Measurements from ENCODE around the gene SOX15. TPM values are rescaled to one million over a fixed set of nuclear protein-coding genes. Genes with fewer than 3 reads are reported as not detected.

SOX15 gene
- total and polyA plus RNA-seq, 12 donors: 0.29 to 2.4 (median 0.94) TPM; not detected in 2

DNA sequence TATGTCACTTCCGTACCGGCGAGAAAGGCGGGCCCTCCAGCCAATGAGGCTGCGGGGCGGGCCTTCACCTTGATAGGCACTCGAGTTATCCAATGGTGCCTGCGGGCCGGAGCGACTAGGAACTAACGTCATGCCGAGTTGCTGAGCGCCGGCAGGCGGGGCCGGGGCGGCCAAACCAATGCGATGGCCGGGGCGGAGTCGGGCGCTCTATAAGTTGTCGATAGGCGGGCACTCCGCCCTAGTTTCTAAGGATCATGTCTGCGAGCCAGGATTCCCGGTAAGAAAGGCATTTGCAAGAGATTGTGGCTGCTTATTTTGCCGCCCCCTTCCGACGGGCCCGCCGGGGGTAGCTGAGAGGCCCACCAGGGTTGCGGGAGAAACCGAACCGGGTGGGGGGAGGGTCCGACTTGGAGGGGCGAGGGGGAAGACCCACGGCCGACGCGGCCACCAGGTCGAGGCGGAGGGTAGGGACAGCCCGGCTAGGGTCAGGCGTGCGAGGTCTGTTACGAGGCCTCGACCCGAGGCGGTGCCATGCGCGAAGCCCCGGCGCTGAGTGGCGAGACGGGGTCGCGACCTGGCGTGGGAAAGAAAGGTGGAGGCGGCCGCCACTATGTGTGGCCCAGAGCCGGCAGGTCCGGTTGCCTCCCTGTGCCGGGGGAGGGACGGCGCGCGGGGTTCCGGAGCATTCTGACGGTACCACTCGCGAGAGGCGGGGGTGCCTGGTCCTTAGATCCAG is 17.1 kb downstream of the SOX15 start:
- WGBS, 4 donors: 0 to 1% (median 1%) methylated on average over 20 to 73 of the region's 73 CpGs
- TF ChIP-seq POLR2A (IDR thresholded peaks at IDR 0.05): peak; percentile 99
- TF ChIP-seq, protein P1, sequence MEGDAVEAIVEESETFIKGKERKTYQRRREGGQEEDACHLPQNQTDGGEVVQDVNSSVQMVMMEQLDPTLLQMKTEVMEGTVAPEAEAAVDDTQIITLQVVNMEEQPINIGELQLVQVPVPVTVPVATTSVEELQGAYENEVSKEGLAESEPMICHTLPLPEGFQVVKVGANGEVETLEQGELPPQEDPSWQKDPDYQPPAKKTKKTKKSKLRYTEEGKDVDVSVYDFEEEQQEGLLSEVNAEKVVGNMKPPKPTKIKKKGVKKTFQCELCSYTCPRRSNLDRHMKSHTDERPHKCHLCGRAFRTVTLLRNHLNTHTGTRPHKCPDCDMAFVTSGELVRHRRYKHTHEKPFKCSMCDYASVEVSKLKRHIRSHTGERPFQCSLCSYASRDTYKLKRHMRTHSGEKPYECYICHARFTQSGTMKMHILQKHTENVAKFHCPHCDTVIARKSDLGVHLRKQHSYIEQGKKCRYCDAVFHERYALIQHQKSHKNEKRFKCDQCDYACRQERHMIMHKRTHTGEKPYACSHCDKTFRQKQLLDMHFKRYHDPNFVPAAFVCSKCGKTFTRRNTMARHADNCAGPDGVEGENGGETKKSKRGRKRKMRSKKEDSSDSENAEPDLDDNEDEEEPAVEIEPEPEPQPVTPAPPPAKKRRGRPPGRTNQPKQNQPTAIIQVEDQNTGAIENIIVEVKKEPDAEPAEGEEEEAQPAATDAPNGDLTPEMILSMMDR (IDR thresholded peaks at IDR 0.05): peak in 2 of 6 experiments; percentile 7 to 29
- peaks cover 20 to 44% of the 10 kb centered on the region in 2 donors for H3K4me1 ChIP-seq (replicated peaks in 1 of 2)

DNA sequence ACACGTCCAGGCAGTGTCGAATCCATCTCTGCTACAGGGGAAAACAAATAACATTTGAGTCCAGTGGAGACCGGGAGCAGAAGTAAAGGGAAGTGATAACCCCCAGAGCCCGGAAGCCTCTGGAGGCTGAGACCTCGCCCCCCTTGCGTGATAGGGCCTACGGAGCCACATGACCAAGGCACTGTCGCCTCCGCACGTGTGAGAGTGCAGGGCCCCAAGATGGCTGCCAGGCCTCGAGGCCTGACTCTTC is 17.6 kb downstream of the SOX15 start:
- Histone ChIP-seq H3K4me1 (replicated peaks in 1 of 2) (peaks cover 20 to 39% of the 10 kb centered on the region in 2 donors), H3K27me3 (no peaks in the 10 kb centered on the region), H3K27ac (peak overlapping the region; percentile 76 to 91 (median 86)), H3K36me3 (replicated peaks in 1 of 2) (peaks cover 0 to 62% of the 10 kb centered on the region in 2 donors), H3K4me3 (peak overlapping the region in 1 of 4 donors; percentile 46), H3K9me3 (replicated peaks in 1 of 3) (no peaks in the 10 kb centered on the region)
- WGBS, 4 donors: 0 to 1% (median 0%) methylated on average over 7 to 11 of the region's 11 CpGs
- TF ChIP-seq, protein P1 (IDR thresholded peaks at IDR 0.05): no peak
- no peak for TF ChIP-seq POLR2A (IDR thresholded peaks at IDR 0.05)
- no peak for DNase-seq
- intact Hi-C loops (cut with DNase I): no loop called here

More for the DNA sequence above, 17.1 kb downstream of the SOX15 start:
- Histone ChIP-seq H3K27ac (peak overlapping the region; percentile 90 to 100 (median 99)), H3K4me3 (peak overlapping the region; percentile 90 to 98 (median 94)), H3K27me3 (no peaks in the 10 kb centered on the region), H3K9me3 (replicated peaks in 1 of 3) (no peaks in the 10 kb centered on the region), H3K36me3 (replicated peaks in 1 of 2) (peaks cover 0 to 62% of the 10 kb centered on the region in 2 donors)
- peak; percentile 99 to 100 (median 100) for DNase-seq
- intact Hi-C loops (cut with DNase I): no loop called here

DNA sequence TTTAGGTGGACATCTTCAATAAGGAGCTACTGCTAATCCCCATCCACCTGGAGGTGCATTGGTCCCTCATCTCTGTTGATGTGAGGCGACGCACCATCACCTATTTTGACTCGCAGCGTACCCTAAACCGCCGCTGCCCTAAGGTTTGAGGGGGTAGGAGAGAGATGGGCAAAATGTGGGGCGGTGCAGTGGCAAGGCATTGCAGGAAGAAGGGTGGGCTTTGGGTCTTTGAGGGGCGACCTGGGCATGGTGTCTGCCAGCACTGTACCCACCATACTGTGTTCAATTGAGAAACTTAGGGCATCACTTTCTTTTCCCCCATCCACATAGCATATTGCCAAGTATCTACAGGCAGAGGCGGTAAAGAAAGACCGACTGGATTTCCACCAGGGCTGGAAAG is 19.5 kb downstream of the SOX15 start:
- TF ChIP-seq POLR2A (IDR thresholded peaks at IDR 0.05): no peak

DNA sequence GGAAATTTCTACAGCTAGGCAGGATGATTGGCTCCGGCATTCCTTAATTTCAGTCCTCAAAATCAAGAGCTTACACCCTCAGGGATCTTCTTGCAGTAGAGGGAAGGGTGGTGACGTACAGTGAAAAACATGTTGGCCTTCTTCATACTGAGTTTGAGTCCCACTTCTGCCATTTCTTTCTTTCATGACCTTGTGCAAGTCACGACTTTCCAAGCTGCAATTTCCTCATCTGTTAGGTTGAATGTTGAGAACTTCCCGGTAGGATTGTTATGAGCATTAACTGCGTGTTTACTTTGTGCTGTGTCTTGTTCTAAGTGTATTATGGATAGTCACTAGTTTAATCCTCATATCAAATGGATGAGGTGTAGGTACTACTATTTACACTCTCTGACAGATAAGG is 20.3 kb downstream of the SOX15 start:
- peaks cover 7 to 12% of the 10 kb centered on the region in 2 donors for H3K4me1 ChIP-seq (replicated peaks in 1 of 2)
- no peaks in the 10 kb centered on the region for H3K9me3 ChIP-seq (replicated peaks in 1 of 3)
- no peak overlapping the region for H3K4me3 ChIP-seq
- intact Hi-C loops (cut with DNase I): loop anchor here in 1 of 2 donors (10.0 kb wide), 1 partner anchor 215 kb away; the partner anchor contains the start of genes KCTD11 and TMEM95
- H3K36me3 ChIP-seq (replicated peaks in 1 of 2): peaks cover 0 to 62% of the 10 kb centered on the region in 2 donors
- WGBS, 4 donors: 80 to 82% (median 81%) methylated on average over 5 of the region's 5 CpGs
- no peaks in the 10 kb centered on the region for H3K27me3 ChIP-seq
- DNase-seq: no peak
- no peak overlapping the region for H3K27ac ChIP-seq
- TF ChIP-seq, protein P1 (IDR thresholded peaks at IDR 0.05): no peak
- TF ChIP-seq POLR2A (IDR thresholded peaks at IDR 0.05): no peak

More for the DNA sequence above, 19.5 kb downstream of the SOX15 start:
- H3K27me3 ChIP-seq: no peaks in the 10 kb centered on the region
- H3K4me1 ChIP-seq (replicated peaks in 1 of 2): peaks cover 13 to 19% of the 10 kb centered on the region in 2 donors
- 95 to 97% (median 96%) methylated on average over 10 of the region's 10 CpGs for WGBS, 4 donors
- intact Hi-C loops (cut with DNase I): no loop called here
- peaks cover 0 to 62% of the 10 kb centered on the region in 2 donors for H3K36me3 ChIP-seq (replicated peaks in 1 of 2)
- peak in 1 of 7 donors; percentile 6 for DNase-seq
- H3K27ac ChIP-seq: no peak overlapping the region
- H3K9me3 ChIP-seq (replicated peaks in 1 of 3): no peaks in the 10 kb centered on the region
- H3K4me3 ChIP-seq: no peak overlapping the region
